ENCODE results near the gene DNMT3A. TPM values are rescaled to one million over a fixed set of nuclear protein-coding genes. Genes with fewer than 3 reads are reported as not detected.

Gene DNMT3A
- total RNA-seq, 1 experiment from 2014 or later = 12.2 TPM

DNA sequence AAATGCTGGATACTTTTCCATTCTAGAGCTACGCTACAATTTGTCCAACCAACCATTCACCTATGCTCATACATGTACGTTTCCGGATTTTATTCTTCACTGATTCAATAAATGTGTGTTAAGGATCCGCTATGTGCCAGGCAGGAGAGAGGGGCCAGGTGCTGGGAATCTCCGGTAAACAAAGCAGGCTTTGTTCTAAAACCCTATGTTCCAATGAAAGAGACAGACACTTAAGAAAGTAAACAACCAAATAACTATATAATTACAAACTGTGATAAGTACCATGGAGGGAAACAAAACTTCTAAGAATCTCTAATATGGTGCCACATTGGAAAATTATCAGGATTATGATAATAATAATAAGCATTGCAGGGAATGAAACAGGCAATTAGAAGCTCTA lies 151.2 kb downstream of the DNMT3A start:
- Histone ChIP-seq H4K20me1 (ENCODE audit: low read length) (no peaks in the 10 kb centered on the region), H3K4me3 (ENCODE audit: low read length) (no peak overlapping the region), H3K9ac (ENCODE audit: low read length) (no peak overlapping the region), H3K79me2 (ENCODE audit: low read length) (no peaks in the 10 kb centered on the region), H3K4me1 (ENCODE audit: insufficient read depth, low read length) (no peaks in the 10 kb centered on the region), H3F3A (ENCODE audit: low read length, unreplicated experiment) (no peaks in the 10 kb centered on the region), H3K4me2 (ENCODE audit: low read length) (no peak overlapping the region), H3K27ac (ENCODE audit: low read length) (no peak overlapping the region), H3K27me3 (ENCODE audit: low read length) (no peaks in the 10 kb centered on the region), H3K9me2 (replicated peaks; ENCODE audit: low read length) (no peaks in the 10 kb centered on the region), H2AFZ (ENCODE audit: low read length) (no peak overlapping the region), H3K36me3 (ENCODE audit: low read depth, low read length) (no peaks in the 10 kb centered on the region), H3K9me3 (ENCODE audit: low read length) (no peaks in the 10 kb centered on the region)
- intact Hi-C loops (cut with micrococcal nuclease) = no loop called here
- ATAC-seq = no peak
- no peak for DNase-seq
- no TSS peak for BruUV-seq (replicated peaks)
- ChIA-PET CTCF (no interaction called here), POLR2A (ENCODE audit: unreplicated experiment) (no interaction called here)
- no peak for TF ChIP-seq EZH2phosphoT487 (IDR thresholded peaks at IDR 0.05; ENCODE audit: borderline replicate concordance, low read length)
- no peak for TF ChIP-seq EZH2 (IDR thresholded peaks at IDR 0.05; ENCODE audit: low read length, unreplicated experiment)
- no peak for TF ChIP-seq CTCF (conservative IDR thresholded peaks at IDR 0.05; ENCODE audit: low read depth, low read length)

- Histone ChIP-seq H3K27ac (ENCODE audit: low read length) (no peak overlapping the region), H3K4me3 (ENCODE audit: low read length) (no peak overlapping the region), H4K20me1 (ENCODE audit: low read length) (no peaks in the 10 kb centered on the region), H3K36me3 (ENCODE audit: low read depth, low read length) (no peaks in the 10 kb centered on the region), H3K4me2 (ENCODE audit: low read length) (no peak overlapping the region), H3K79me2 (ENCODE audit: low read length) (no peaks in the 10 kb centered on the region), H3K9me3 (ENCODE audit: low read length) (no peaks in the 10 kb centered on the region), H3K9ac (ENCODE audit: low read length) (no peak overlapping the region), H2AFZ (ENCODE audit: low read length) (no peak overlapping the region), H3F3A (ENCODE audit: low read length, unreplicated experiment) (no peaks in the 10 kb centered on the region), H3K9me2 (replicated peaks; ENCODE audit: low read length) (no peaks in the 10 kb centered on the region), H3K4me1 (ENCODE audit: insufficient read depth, low read length) (no peaks in the 10 kb centered on the region; the same call in 1 of the 2 replicates), H3K27me3 (ENCODE audit: low read length) (no peaks in the 10 kb centered on the region)
- no peak for ATAC-seq
- no TSS peak for BruUV-seq (replicated peaks)
- intact Hi-C loops (cut with micrococcal nuclease) = no loop called here
- POLR2A ChIA-PET (ENCODE audit: unreplicated experiment) = no interaction called here
- CTCF ChIA-PET = no interaction called here
- no peak for DNase-seq
- TF ChIP-seq EZH2 (IDR thresholded peaks at IDR 0.05; ENCODE audit: low read length, unreplicated experiment) (no peak), EZH2phosphoT487 (IDR thresholded peaks at IDR 0.05; ENCODE audit: borderline replicate concordance, low read length) (no peak), CTCF (conservative IDR thresholded peaks at IDR 0.05; ENCODE audit: low read depth, low read length) (no peak)
Measured at GRCh38 chr2:25188405-25188804, 153.3 kb downstream of the DNMT3A start.

GRCh38 chr2:25187729-25188350 lies 153.9 kb downstream of the DNMT3A start:
- TF ChIP-seq EZH2 (IDR thresholded peaks at IDR 0.05; ENCODE audit: low read length, unreplicated experiment) (no peak), CTCF (conservative IDR thresholded peaks at IDR 0.05; ENCODE audit: low read depth, low read length) (no peak), EZH2phosphoT487 (IDR thresholded peaks at IDR 0.05; ENCODE audit: borderline replicate concordance, low read length) (no peak)
- CTCF ChIA-PET = no interaction called here

More at GRCh38 chr2:25187729-25188350, 153.9 kb downstream of the DNMT3A start:
- no peak overlapping the region for H3K4me3 ChIP-seq (ENCODE audit: low read length)
- intact Hi-C loops (cut with micrococcal nuclease) = no loop called here
- H2AFZ ChIP-seq (ENCODE audit: low read length) = no peak overlapping the region
- POLR2A ChIA-PET (ENCODE audit: unreplicated experiment) = no interaction called here
- H3K27me3 ChIP-seq (ENCODE audit: low read length) = no peaks in the 10 kb centered on the region
- H3K36me3 ChIP-seq (ENCODE audit: low read depth, low read length) = no peaks in the 10 kb centered on the region
- no peaks in the 10 kb centered on the region for H4K20me1 ChIP-seq (ENCODE audit: low read length)
- no peaks in the 10 kb centered on the region for H3F3A ChIP-seq (ENCODE audit: low read length, unreplicated experiment)
- DNase-seq (no peak), ATAC-seq (no peak)
- no peaks in the 10 kb centered on the region for H3K9me3 ChIP-seq (ENCODE audit: low read length)
- H3K27ac ChIP-seq (ENCODE audit: low read length) = no peak overlapping the region
- H3K9ac ChIP-seq (ENCODE audit: low read length) = no peak overlapping the region
- H3K9me2 ChIP-seq (replicated peaks; ENCODE audit: low read length) = no peaks in the 10 kb centered on the region
- H3K4me2 ChIP-seq (ENCODE audit: low read length) = no peak overlapping the region
- no TSS peak for BruUV-seq (replicated peaks)
- no peaks in the 10 kb centered on the region; the same call in 1 of the 2 replicates for H3K4me1 ChIP-seq (ENCODE audit: insufficient read depth, low read length)
- H3K79me2 ChIP-seq (ENCODE audit: low read length) = no peaks in the 10 kb centered on the region

Data from PC-3 (cell line).